ENCODE results near the gene SUCNR1. TPM values are rescaled to one million over a fixed set of nuclear protein-coding genes. Genes with fewer than 3 reads are reported as not detected.
"Not testable (repeated sequence)": the region's sequence is repeated elsewhere in the genome, so short reads cannot be mapped to it uniquely, and the experiment has no call there.

Gene SUCNR1
- total RNA-seq, 3 donors from 2014 or later, result not detected

DNA sequence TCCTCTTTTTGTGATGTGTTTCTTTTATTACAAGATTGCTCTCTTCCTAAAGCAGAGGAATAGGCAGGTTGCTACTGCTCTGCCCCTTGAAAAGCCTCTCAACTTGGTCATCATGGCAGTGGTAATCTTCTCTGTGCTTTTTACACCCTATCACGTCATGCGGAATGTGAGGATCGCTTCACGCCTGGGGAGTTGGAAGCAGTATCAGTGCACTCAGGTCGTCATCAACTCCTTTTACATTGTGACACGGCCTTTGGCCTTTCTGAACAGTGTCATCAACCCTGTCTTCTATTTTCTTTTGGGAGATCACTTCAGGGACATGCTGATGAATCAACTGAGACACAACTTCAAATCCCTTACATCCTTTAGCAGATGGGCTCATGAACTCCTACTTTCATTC is 7.7 kb downstream of the SUCNR1 start:
- no peak overlapping the region for H3K4me3 Mint-ChIP-seq
- no peaks in the 10 kb centered on the region for H3K9me3 Mint-ChIP-seq
- no peak for ATAC-seq
- no peaks in the 10 kb centered on the region for H3K36me3 Mint-ChIP-seq (ENCODE audit: insufficient read depth)
- DNase-seq, result no peak
- peaks cover 4% of the 10 kb centered on the region for H3K4me1 Mint-ChIP-seq (ENCODE audit: low read depth)
- peaks cover 4% of the 10 kb centered on the region for H3K27me3 Mint-ChIP-seq (ENCODE audit: low read depth)

DNA sequence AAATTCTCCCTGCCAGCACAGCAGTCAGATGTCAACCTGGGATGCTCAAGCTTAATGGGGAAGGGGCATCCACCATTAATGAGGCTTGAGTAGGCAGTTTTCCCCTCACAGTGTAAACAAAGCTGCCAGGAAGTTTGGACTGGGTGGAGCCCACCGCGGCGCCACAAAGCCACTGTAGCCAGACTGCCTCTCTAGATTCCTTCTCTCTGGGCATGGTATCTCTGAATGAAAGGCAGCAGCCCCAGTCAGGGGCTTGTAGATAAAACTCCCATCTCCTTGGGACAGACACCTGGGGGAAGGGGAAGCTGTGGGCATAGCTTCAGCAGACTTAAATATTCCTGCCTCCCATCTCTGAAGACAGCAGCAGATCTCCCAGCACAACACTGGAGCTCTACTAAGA is 12.0 kb downstream of the SUCNR1 start:
- not testable (repeated sequence) for H3K9me3 Mint-ChIP-seq; H3K4me1 Mint-ChIP-seq (ENCODE audit: low read depth); H3K36me3 Mint-ChIP-seq (ENCODE audit: insufficient read depth); ATAC-seq; H3K27me3 Mint-ChIP-seq (ENCODE audit: low read depth); DNase-seq; H3K4me3 Mint-ChIP-seq

DNA sequence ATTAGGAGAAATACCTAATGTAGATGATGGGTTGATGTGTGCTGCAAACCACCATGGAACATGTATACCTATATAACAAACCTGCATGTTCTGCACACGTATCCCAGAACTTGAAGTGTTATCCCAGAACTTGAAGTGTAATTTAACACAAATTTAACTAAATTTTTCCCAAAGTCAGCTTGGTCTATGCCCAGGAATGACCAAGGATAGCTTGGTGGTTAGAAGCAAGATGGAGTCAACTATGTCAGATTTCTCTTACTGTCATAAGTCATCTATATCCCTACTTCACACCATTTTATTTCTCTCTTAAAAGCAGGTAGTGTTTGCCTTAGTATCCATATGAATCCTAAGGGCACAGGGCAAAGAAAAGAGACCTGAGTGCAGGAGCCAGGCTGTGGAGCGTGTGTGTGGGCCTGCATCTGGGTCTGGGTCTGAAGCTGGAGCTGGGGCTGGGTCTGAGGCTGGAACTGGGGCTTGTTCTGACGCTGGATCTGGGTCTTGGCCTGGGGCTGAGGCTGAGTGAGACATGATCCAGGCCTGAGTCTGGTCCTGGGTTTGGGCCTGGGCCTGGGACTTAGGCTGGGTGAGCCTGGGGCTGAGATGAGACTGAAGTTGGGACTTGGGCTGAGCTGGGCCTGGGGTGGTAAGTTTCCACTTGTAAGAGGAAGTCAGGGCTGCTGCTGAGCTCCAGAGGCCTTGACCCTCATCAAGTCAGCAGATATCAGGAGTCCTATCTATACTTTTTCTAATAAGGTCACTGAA is 14.2 kb downstream of the SUCNR1 start:
- not testable (repeated sequence) for H3K4me3 Mint-ChIP-seq, ATAC-seq

DNA sequence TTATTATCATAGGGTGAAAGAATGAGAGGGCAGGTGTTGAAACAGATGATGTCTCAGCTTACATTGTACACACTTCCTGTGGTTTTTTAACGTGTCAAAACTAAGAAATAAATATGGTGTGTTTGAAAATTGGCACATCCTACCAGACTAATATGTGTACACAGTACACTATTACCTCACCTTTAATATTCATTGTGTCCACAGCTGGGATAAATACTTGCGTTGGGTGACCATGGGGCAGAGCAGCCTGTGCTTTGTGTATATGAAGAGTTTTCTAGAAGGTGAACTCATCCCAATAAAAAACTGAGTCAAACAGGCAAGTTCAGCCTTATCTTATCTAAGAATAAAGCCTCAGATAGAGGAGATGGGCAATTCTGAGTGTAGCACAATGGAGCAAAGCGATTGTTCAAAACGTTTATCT is 17.3 kb downstream of the SUCNR1 start:
- Mint-ChIP-seq H3K36me3 (ENCODE audit: insufficient read depth) (no peaks in the 10 kb centered on the region), H3K4me1 (ENCODE audit: low read depth) (peaks cover 17% of the 10 kb centered on the region), H3K9me3 (peaks cover 5% of the 10 kb centered on the region), H3K4me3 (no peak overlapping the region), H3K27me3 (ENCODE audit: low read depth) (no peaks in the 10 kb centered on the region)
- no peak for DNase-seq
- ATAC-seq, result no peak

More for the DNA sequence above, 14.2 kb downstream of the SUCNR1 start:
- H3K9me3 Mint-ChIP-seq; H3K36me3 Mint-ChIP-seq (ENCODE audit: insufficient read depth); DNase-seq; H3K27me3 Mint-ChIP-seq (ENCODE audit: low read depth): not testable (repeated sequence)
- H3K4me1 Mint-ChIP-seq (ENCODE audit: low read depth), result peaks cover 11% of the 10 kb centered on the region

DNA sequence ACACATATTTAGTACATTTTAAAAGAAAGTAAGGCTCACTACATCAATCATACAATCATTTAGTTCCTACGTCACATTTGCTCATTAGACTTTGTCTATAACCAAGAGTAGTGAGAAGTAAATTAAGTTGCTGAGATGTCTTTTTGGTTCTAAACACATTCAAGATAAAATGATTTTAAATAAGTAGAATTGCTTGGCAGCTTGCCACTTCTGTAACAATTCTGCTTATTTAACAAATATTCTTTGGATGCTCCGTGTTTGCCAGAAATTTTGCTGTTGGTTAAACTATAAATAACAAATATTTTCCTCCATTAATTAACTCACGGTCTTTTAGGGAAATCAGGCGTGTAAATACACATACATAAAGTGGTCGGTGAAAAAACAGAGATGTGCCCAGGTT is 18.3 kb downstream of the SUCNR1 start:
- Mint-ChIP-seq H3K4me1 (ENCODE audit: low read depth) (peaks cover 22% of the 10 kb centered on the region), H3K4me3 (no peak overlapping the region), H3K36me3 (ENCODE audit: insufficient read depth) (no peaks in the 10 kb centered on the region), H3K9me3 (peaks cover 5% of the 10 kb centered on the region), H3K27me3 (ENCODE audit: low read depth) (no peaks in the 10 kb centered on the region)
- ATAC-seq, result no peak
- DNase-seq, result no peak

DNA sequence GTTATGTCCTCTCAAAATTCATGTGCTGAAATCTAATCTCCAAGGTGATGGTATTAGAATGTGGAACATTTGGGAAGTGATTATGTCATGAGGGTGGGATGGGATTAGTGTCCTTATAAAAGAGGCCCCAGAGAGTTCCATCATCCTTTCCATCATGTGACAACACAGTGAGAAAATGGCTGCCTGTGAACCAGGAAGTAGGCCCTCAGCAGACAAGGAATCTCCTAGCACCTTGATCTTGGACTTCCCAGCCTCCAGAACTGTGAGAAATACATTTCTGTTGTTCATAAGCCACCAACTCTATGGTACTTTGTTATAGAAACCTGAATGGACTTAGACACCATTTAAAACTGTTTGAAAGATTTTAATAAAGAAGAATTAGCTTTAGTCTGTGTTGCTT is 20.8 kb downstream of the SUCNR1 start:
- H3K9me3 Mint-ChIP-seq, result peaks cover 5% of the 10 kb centered on the region
- DNase-seq (no peak), ATAC-seq (no peak)
- no peak overlapping the region for H3K4me3 Mint-ChIP-seq
- no peaks in the 10 kb centered on the region for H3K27me3 Mint-ChIP-seq (ENCODE audit: low read depth)
- peaks cover 22% of the 10 kb centered on the region for H3K4me1 Mint-ChIP-seq (ENCODE audit: low read depth)
- H3K36me3 Mint-ChIP-seq (ENCODE audit: insufficient read depth), result no peaks in the 10 kb centered on the region

DNA sequence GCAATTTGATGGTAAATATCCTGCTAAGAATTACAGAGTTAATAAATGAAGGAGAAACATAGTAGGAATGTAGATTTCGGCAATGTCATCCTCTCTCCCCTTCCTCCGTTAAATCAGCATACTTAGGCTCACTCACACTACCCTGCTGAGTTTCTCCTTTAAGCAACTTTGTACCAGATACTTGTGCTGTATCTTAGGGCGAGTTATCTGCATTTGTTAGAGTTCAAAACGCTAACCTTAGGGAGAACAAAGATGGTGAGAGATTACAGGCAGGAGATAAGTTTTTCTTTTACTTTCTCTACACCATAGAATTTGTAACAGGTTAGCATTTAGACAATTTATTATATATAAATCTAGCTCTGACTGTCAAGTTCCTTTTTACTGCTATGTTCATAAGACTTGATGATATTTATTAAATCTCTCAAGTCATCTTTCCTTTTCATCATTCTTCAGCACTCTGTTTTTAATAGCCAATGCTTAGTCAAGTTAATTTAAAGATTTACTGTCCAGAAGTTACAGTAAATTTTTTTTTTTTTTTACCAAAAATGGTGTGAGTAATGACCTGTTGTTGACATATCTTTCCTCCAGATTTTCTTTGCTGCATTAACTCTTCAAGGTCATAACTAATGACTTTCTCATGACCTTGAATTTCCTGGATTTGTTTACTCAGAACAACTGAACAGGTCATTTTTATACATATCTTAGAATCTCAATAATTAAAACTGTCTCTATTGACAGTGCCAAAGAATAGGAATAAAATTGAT is 22.2 kb downstream of the SUCNR1 start:
- no peak for DNase-seq
- ATAC-seq, result no peak
- peaks cover 5% of the 10 kb centered on the region for H3K9me3 Mint-ChIP-seq
- peaks cover 25% of the 10 kb centered on the region for H3K4me1 Mint-ChIP-seq (ENCODE audit: low read depth)
- no peaks in the 10 kb centered on the region for H3K27me3 Mint-ChIP-seq (ENCODE audit: low read depth)
- H3K4me3 Mint-ChIP-seq, result no peak overlapping the region
- H3K36me3 Mint-ChIP-seq (ENCODE audit: insufficient read depth), result no peaks in the 10 kb centered on the region

DNA sequence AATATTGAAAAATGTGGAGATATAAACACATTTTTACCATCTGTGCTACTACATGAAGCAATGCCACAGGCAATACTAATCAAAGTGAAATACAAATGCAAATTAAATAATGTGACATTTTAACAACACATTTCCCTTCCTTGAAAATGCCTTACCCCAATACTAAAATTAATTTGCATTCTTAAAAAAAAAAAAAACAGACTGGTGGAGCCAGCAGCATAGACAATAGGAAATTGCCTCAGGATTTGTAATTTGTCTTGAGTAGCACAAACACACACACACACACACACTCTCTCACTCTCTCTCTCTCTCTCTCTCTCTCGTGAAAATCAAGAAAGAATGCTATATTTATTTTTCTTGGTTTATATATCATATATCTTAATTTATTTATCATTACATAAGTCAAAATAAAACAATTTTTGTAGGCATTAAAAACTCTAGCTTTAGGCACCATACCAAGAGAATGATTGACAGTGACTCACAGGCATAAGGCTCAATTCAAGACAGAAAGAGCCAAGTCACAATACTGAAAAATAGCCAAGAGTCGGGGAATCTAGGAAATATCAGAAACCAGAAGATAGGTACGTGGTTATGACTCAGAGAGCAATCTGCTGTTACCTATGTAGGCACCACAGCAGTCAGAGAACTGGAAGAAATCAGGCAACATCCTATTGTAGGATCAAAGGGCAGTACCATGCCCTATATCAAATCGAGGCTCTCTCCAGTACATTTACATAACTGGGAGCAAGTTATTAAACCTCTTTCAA is 23.0 kb downstream of the SUCNR1 start:
- Mint-ChIP-seq H3K4me1 (ENCODE audit: low read depth) (peaks cover 25% of the 10 kb centered on the region), H3K4me3 (no peak overlapping the region), H3K27me3 (ENCODE audit: low read depth) (no peaks in the 10 kb centered on the region), H3K9me3 (peaks cover 5% of the 10 kb centered on the region), H3K36me3 (ENCODE audit: insufficient read depth) (no peaks in the 10 kb centered on the region)
- DNase-seq, result no peak
- peak in 1 of 2 donors; percentile 51 for ATAC-seq

DNA sequence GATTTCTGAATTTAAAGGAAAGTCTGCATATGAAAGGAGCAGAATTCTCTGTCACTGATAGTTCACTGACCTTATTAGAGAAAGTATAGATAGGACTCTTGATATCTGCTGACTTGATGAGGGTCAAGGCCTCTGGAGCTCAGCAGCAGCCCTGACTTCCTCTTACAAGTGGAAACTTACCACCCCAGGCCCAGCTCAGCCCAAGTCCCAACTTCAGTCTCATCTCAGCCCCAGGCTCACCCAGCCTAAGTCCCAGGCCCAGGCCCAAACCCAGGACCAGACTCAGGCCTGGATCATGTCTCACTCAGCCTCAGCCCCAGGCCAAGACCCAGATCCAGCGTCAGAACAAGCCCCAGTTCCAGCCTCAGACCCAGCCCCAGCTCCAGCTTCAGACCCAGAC is 24.7 kb downstream of the SUCNR1 start:
- peaks cover 29% of the 10 kb centered on the region for H3K4me1 Mint-ChIP-seq (ENCODE audit: low read depth)
- not testable (repeated sequence) for H3K9me3 Mint-ChIP-seq; H3K4me3 Mint-ChIP-seq; H3K36me3 Mint-ChIP-seq (ENCODE audit: insufficient read depth); DNase-seq; H3K27me3 Mint-ChIP-seq (ENCODE audit: low read depth); ATAC-seq

DNA sequence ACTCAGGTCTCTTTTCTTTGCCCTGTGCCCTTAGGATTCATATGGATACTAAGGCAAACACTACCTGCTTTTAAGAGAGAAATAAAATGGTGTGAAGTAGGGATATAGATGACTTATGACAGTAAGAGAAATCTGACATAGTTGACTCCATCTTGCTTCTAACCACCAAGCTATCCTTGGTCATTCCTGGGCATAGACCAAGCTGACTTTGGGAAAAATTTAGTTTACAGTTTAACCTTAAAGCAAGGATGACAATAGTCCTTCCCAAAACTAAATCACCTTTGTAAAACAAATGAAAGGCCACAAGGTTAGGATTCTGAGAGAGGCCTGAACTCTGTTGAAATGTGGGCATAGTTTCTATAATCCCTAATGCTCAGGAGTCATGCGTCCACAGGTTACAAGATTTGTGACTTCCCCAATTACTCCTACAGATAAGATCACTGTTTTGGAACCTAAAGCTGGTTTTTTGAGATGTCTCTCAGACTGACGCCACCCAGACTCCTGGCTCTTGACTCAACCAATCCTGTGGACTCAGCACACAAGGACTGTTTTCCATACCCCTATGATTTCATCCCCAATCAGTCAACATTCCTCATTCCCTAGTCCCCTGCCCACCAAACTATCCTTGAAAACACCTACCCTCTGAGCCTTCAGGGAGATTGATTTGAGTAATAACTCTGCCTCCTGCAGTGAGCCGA is 25.3 kb downstream of the SUCNR1 start:
- not testable (repeated sequence) for H3K9me3 Mint-ChIP-seq; H3K27me3 Mint-ChIP-seq (ENCODE audit: low read depth); H3K36me3 Mint-ChIP-seq (ENCODE audit: insufficient read depth)

DNA sequence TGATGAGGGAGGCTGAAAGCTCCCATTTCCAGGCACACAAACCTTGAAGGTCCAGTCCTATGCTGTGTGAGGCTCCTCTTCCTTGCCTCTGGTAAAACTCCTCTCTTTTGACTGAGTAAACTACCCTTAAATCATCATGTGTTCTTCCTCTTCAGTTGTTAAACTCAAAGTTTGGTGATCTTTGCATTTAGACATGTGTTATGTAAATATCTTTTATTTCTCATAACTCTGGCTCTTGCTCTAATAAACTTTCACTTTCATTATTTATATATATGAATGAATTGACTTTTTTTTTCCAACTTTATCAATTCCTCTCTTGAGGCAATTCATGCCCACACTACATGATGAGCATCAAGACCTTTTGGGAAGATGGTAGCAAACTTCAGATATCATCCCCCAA is 26.6 kb downstream of the SUCNR1 start:
- ATAC-seq (no peak), DNase-seq (no peak)
- H3K27me3 Mint-ChIP-seq (ENCODE audit: low read depth), result no peaks in the 10 kb centered on the region
- H3K4me1 Mint-ChIP-seq (ENCODE audit: low read depth), result peaks cover 29% of the 10 kb centered on the region
- H3K4me3 Mint-ChIP-seq, result no peak overlapping the region
- no peaks in the 10 kb centered on the region for H3K36me3 Mint-ChIP-seq (ENCODE audit: insufficient read depth)
- no peaks in the 10 kb centered on the region for H3K9me3 Mint-ChIP-seq

More for the DNA sequence above, 25.3 kb downstream of the SUCNR1 start:
- ATAC-seq, H3K4me3 Mint-ChIP-seq, DNase-seq: not testable (repeated sequence)
- H3K4me1 Mint-ChIP-seq (ENCODE audit: low read depth), result peaks cover 29% of the 10 kb centered on the region

DNA sequence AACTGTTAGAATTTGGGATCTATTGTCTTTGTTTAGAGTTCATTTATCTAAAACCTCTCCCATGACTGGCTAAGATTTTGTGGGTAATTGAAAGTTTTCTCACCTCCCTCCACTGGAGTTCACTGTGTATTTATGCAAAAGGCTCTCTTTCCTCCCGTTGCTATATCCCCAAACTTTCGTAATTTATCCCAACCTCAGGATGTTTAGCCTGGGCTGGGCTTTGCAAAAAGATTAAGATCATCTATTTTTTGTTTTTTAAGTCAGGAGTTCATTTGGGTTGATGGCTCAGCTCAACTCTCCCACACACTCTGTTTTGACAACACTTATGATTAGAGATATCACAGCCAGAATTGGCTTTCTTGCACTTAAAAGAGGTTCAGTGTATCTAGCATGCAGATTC is 27.0 kb downstream of the SUCNR1 start:
- Mint-ChIP-seq H3K4me3 (no peak overlapping the region), H3K4me1 (ENCODE audit: low read depth) (peaks cover 25% of the 10 kb centered on the region), H3K9me3 (no peaks in the 10 kb centered on the region), H3K36me3 (ENCODE audit: insufficient read depth) (no peaks in the 10 kb centered on the region), H3K27me3 (ENCODE audit: low read depth) (no peaks in the 10 kb centered on the region)
- no peak for ATAC-seq
- DNase-seq, result no peak

DNA sequence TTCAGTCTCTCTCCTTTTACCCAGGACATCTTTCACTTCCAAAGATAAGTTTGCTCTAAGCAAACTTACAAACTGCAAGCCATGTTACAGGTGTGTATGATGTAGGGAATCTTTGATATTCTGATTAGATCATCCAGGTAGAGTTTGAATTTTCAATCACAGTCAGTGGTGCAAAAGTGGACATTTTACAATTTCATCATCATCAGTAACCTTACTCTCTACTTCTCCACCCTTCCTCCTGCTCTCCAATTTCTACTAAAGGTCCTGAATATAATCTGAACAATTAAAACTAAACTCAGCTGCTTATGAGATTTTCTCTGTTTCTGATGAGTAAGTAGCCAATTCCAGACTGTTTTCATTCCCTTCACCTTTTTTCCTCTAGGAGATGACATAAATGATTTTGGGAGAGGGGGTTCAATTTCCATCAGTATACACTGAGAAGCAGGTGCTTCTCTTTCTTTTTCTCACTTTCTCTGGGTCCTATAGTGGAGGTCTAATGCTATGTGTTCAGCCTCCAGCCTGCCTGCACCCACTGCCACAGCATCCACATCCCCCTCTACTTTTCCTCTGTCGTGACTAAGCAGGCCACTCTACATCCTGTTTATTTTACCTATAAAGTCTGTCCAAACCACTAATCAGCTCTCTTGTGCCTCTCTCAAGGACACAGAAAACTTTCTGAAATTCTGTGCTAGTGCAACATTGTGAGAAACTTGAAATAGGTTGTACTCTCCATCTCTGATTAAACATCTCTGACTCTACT is 27.6 kb downstream of the SUCNR1 start:
- ATAC-seq, result no peak

More for the DNA sequence above, 27.6 kb downstream of the SUCNR1 start:
- peaks cover 19% of the 10 kb centered on the region for H3K4me1 Mint-ChIP-seq (ENCODE audit: low read depth)
- no peaks in the 10 kb centered on the region for H3K36me3 Mint-ChIP-seq (ENCODE audit: insufficient read depth)
- no peaks in the 10 kb centered on the region for H3K9me3 Mint-ChIP-seq
- no peak overlapping the region for H3K4me3 Mint-ChIP-seq
- DNase-seq, result no peak
- H3K27me3 Mint-ChIP-seq (ENCODE audit: low read depth), result no peaks in the 10 kb centered on the region
